Activated T-helper 9 cell treated with anti-CD3 and anti-CD28 coated beads, Interleukin-2, amount 50 U/mL, for 16 hours (primary cell): ENCODE results near the gene PCDHB7.
"Not testable (repeated sequence)": the region's sequence is repeated elsewhere in the genome, so short reads cannot be mapped to it uniquely, and the experiment has no call there.

Source experiments
- DNase-seq: peaks from one replicate; pipeline ENCODE4 v3.0.0-alpha.2; 2020; ENCODE audit warnings: low read depth

The PCDHB7 gene

GRCh38 chr5:141172381-141173204 lies at the start of gene PCDHB7:
Gene PCDHB7, plus strand, starts transcription at chr5:141172644. Its CDS starts 192 bp downstream, at chr5:141172836.
- no peak for DNase-seq

GRCh38 chr5:141123396-141124135 lies 48.9 kb upstream of the PCDHB7 start:
- not testable (repeated sequence) for DNase-seq

GRCh38 chr5:141127305-141127704 lies 45.1 kb upstream of the PCDHB7 start:
- DNase-seq = no peak

- DNase-seq = no peak
Measured at GRCh38 chr5:141135030-141135717, 37.3 kb upstream of the PCDHB7 start, which contains the start of gene PCDHB5. Gene PCDHB5, plus strand, starts transcription at chr5:141135206. Its CDS starts 229 bp downstream, at chr5:141135435.

GRCh38 chr5:141135718-141136266 lies 36.7 kb upstream of the PCDHB7 start:
- DNase-seq = no peak

- DNase-seq = not testable (repeated sequence)
Measured at GRCh38 chr5:141137346-141137745, 35.1 kb upstream of the PCDHB7 start.

- no peak for DNase-seq
Measured at GRCh38 chr5:141149812-141150211, 22.6 kb upstream of the PCDHB7 start, which contains the start of gene PCDHB6. Gene PCDHB6, plus strand, starts transcription at chr5:141150057. Its CDS starts 201 bp downstream, at chr5:141150258.

GRCh38 chr5:141150224-141150992 lies 22.0 kb upstream of the PCDHB7 start:
- DNase-seq = no peak

- no peak for DNase-seq
Measured at GRCh38 chr5:141150993-141151325, 21.5 kb upstream of the PCDHB7 start.

GRCh38 chr5:141151632-141152031 lies 20.8 kb upstream of the PCDHB7 start:
- DNase-seq = not testable (repeated sequence)

GRCh38 chr5:141152096-141152495 lies 20.3 kb upstream of the PCDHB7 start:
- DNase-seq = not testable (repeated sequence)

GRCh38 chr5:141155540-141156374 lies 16.7 kb upstream of the PCDHB7 start:
- DNase-seq = no peak

GRCh38 chr5:141157356-141157755 lies 15.1 kb upstream of the PCDHB7 start:
- not testable (repeated sequence) for DNase-seq

GRCh38 chr5:141157901-141158300 lies 14.5 kb upstream of the PCDHB7 start:
- not testable (repeated sequence) for DNase-seq

GRCh38 chr5:141174291-141175104 lies 2.1 kb downstream of the PCDHB7 start:
- DNase-seq = not testable (repeated sequence)

- DNase-seq = no peak
Measured at GRCh38 chr5:141175933-141176332, 3.5 kb downstream of the PCDHB7 start.

- not testable (repeated sequence) for DNase-seq
Measured at GRCh38 chr5:141177577-141178191, 5.2 kb downstream of the PCDHB7 start, which contains the start of gene PCDHB8. Gene PCDHB8, plus strand, starts transcription at chr5:141177790. Its CDS starts 245 bp downstream, at chr5:141178035.

GRCh38 chr5:141179371-141179770 lies 6.9 kb downstream of the PCDHB7 start:
- DNase-seq = not testable (repeated sequence)

- not testable (repeated sequence) for DNase-seq
Measured at GRCh38 chr5:141179876-141180275, 7.4 kb downstream of the PCDHB7 start.
